ENCODE data around the gene SLC7A9.

The SLC7A9 gene

GRCh38 chr19:32911467-32911866 is 41.9 kb upstream of the SLC7A9 start:
- H3K9me3 Mint-ChIP-seq = no peaks in the 10 kb centered on the region
- no peak overlapping the region for H3K4me3 Mint-ChIP-seq
- no peak for DNase-seq
- H3K36me3 Mint-ChIP-seq (ENCODE audit: low read depth) = peaks cover 71% of the 10 kb centered on the region
- TF ChIP-seq, protein P1, sequence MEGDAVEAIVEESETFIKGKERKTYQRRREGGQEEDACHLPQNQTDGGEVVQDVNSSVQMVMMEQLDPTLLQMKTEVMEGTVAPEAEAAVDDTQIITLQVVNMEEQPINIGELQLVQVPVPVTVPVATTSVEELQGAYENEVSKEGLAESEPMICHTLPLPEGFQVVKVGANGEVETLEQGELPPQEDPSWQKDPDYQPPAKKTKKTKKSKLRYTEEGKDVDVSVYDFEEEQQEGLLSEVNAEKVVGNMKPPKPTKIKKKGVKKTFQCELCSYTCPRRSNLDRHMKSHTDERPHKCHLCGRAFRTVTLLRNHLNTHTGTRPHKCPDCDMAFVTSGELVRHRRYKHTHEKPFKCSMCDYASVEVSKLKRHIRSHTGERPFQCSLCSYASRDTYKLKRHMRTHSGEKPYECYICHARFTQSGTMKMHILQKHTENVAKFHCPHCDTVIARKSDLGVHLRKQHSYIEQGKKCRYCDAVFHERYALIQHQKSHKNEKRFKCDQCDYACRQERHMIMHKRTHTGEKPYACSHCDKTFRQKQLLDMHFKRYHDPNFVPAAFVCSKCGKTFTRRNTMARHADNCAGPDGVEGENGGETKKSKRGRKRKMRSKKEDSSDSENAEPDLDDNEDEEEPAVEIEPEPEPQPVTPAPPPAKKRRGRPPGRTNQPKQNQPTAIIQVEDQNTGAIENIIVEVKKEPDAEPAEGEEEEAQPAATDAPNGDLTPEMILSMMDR (IDR thresholded peaks at IDR 0.05) = no peak
- H3K27me3 Mint-ChIP-seq (ENCODE audit: low read depth, poor library complexity) = no peaks in the 10 kb centered on the region
- no peaks in the 10 kb centered on the region for H3K4me1 Mint-ChIP-seq
- H3K27ac Mint-ChIP-seq = no peak overlapping the region

- H3K4me1 Mint-ChIP-seq = no peaks in the 10 kb centered on the region
- no peak for DNase-seq
- no peaks in the 10 kb centered on the region for H3K27me3 Mint-ChIP-seq (ENCODE audit: low read depth, poor library complexity)
- TF ChIP-seq, protein P1 (IDR thresholded peaks at IDR 0.05) = no peak
- peaks cover 71% of the 10 kb centered on the region for H3K36me3 Mint-ChIP-seq (ENCODE audit: low read depth)
- no peak overlapping the region for H3K27ac Mint-ChIP-seq
- no peak overlapping the region for H3K4me3 Mint-ChIP-seq
- H3K9me3 Mint-ChIP-seq = peaks cover 2% of the 10 kb centered on the region
Observed at GRCh38 chr19:32910874-32911273, 41.3 kb upstream of the SLC7A9 start.

DNA sequence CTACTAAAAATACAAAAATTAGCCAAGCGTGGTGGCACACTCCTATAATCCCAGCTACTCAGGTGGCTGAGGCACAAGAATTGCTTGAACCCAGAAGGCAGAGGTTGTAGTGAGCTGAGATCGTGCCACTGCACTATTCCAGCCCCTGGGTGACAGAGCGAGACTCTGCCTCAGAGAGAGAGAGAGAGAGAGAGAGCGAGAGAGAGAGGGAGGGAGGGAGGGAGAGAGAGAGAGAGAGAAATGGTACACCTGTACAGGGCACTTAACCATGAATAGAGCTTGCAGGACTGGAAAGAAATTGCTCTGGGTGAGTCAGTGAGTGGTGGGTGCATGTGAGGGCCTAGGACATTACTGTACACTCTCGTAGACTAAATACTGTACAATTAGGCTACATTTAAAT is 40.5 kb upstream of the SLC7A9 start:
- no peak for DNase-seq
- H3K36me3 Mint-ChIP-seq (ENCODE audit: low read depth) = peaks cover 74% of the 10 kb centered on the region
- H3K27ac Mint-ChIP-seq = no peak overlapping the region
- H3K27me3 Mint-ChIP-seq (ENCODE audit: low read depth, poor library complexity) = no peaks in the 10 kb centered on the region
- peaks cover 6% of the 10 kb centered on the region for H3K9me3 Mint-ChIP-seq
- H3K4me3 Mint-ChIP-seq = no peak overlapping the region
- TF ChIP-seq, protein P1 (IDR thresholded peaks at IDR 0.05) = no peak
- H3K4me1 Mint-ChIP-seq = no peaks in the 10 kb centered on the region

DNA sequence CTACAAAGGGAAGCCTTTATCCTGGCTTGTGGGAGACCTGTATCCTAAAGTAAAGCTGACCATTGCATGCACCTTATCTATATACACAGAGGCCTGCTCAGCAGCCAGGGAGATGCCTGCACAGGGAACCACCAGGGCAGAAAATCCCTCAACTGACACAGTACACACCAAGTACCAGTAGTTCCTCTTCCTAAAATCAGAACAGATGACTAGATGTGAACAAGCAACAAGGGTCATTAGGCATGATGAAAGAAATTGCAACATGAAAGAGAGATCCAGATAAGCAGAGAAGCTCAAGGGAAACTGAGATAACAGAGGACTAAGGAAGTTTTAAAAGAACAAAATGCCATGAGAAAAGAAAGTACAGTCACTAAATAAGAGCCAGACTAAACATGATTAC is 39.7 kb upstream of the SLC7A9 start:
- no peak overlapping the region for H3K27ac Mint-ChIP-seq
- no peak overlapping the region for H3K4me3 Mint-ChIP-seq
- H3K27me3 Mint-ChIP-seq (ENCODE audit: low read depth, poor library complexity) = no peaks in the 10 kb centered on the region
- peaks cover 74% of the 10 kb centered on the region for H3K36me3 Mint-ChIP-seq (ENCODE audit: low read depth)
- peaks cover 6% of the 10 kb centered on the region for H3K9me3 Mint-ChIP-seq
- TF ChIP-seq, protein P1 (IDR thresholded peaks at IDR 0.05) = no peak
- no peaks in the 10 kb centered on the region for H3K4me1 Mint-ChIP-seq
- DNase-seq = no peak

DNA sequence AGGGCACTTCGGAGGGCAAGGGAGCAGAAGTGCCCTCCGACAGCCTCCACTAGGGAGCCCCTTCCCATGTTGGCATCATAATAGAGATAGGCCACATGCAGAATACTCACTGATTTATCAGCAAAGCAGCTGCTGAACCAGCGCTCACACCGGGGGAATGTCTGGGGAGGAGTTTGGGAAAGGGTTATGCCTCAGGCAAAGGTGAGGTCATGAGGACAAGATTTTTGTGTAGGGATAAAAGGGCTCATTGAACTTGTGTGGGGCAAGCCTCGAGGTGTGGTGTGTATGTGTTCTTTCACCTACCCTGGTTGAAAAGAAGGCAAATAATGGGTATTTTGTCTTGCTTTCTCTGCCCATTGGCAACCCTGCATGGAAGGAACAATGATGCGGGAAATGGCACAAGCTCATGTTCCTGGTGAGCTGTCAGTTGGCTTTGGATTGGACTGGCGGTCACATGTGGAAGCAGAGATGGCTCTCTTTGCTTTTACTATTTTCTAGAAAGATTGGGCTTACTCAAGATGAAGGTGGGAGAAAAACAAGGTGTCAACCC is 39.1 kb upstream of the SLC7A9 start:
- Mint-ChIP-seq H3K4me1 (no peaks in the 10 kb centered on the region), H3K4me3 (no peak overlapping the region), H3K9me3 (peaks cover 6% of the 10 kb centered on the region)

GRCh38 chr19:32902448-32902847 is 32.9 kb upstream of the SLC7A9 start:
- Mint-ChIP-seq H3K9me3 (peaks cover 6% of the 10 kb centered on the region), H3K27ac (peak overlapping the region; percentile 10), H3K36me3 (ENCODE audit: low read depth) (peaks cover 60% of the 10 kb centered on the region), H3K27me3 (ENCODE audit: low read depth, poor library complexity) (no peaks in the 10 kb centered on the region), H3K4me1 (peaks cover 5% of the 10 kb centered on the region), H3K4me3 (no peak overlapping the region)
- TF ChIP-seq, protein P1 (IDR thresholded peaks at IDR 0.05) = no peak
- DNase-seq = no peak

More for the DNA sequence above, 39.1 kb upstream of the SLC7A9 start:
- Mint-ChIP-seq H3K36me3 (ENCODE audit: low read depth) (peaks cover 69% of the 10 kb centered on the region), H3K27ac (no peak overlapping the region), H3K27me3 (ENCODE audit: low read depth, poor library complexity) (no peaks in the 10 kb centered on the region)
- no peak for DNase-seq
- TF ChIP-seq, protein P1 (IDR thresholded peaks at IDR 0.05) = no peak

All from nephron progenitor cell (in vitro differentiated cells).